Stimulated activated effector memory CD8-positive, alpha-beta T cell treated with anti-CD3 and anti-CD28 coated beads, Interleukin-12 subunit alpha, Interleukin-12 subunit beta, amount 100 ng/mL, for 72 hours (primary cell): ENCODE data around the gene RNF151.
"Not testable (repeated sequence)": the region's sequence is repeated elsewhere in the genome, so short reads cannot be mapped to it uniquely, and the experiment has no call there.

ENCODE experiments used
- ATAC-seq: fragments of 150-1000 bp; cut with Tn5 transposase; 2 replicates; pipeline ENCODE4 v1.10.0; 2021
- DNase-seq, 2 donors: peaks; one replicate each; pipeline ENCODE4 v3.0.0; 2021 to 2022; ENCODE audit warnings: low spot score in 2 of 2
- H3K27ac Mint-ChIP-seq: one replicate; pipeline ENCODE4 v1.8.0; 2022; ENCODE audit warnings: mild to moderate bottlenecking, mixed read lengths
- H3K36me3 Mint-ChIP-seq: one replicate; pipeline ENCODE4 v1.8.0; 2022; ENCODE audit warnings: mild to moderate bottlenecking, mixed read lengths
- H3K4me1 Mint-ChIP-seq: one replicate; pipeline ENCODE4 v1.8.0; 2022; ENCODE audit warnings: mixed read lengths
- H3K4me3 Mint-ChIP-seq: one replicate; pipeline ENCODE4 v1.8.0; 2022; ENCODE audit warnings: mild to moderate bottlenecking, mixed read lengths
- H3K9me3 Mint-ChIP-seq: one replicate; pipeline ENCODE4 v1.8.0; 2022; ENCODE audit warnings: mixed read lengths

The RNF151 gene

GRCh38 chr16:1945559-1946391 is 20.9 kb upstream of the RNF151 start:
- Mint-ChIP-seq H3K27ac (no peak overlapping the region), H3K4me3 (no peak overlapping the region), H3K36me3 (peaks cover 12% of the 10 kb centered on the region), H3K9me3 (no peaks in the 10 kb centered on the region), H3K4me1 (peaks cover 22% of the 10 kb centered on the region)
- ATAC-seq (no peak), DNase-seq (no peak)

DNA sequence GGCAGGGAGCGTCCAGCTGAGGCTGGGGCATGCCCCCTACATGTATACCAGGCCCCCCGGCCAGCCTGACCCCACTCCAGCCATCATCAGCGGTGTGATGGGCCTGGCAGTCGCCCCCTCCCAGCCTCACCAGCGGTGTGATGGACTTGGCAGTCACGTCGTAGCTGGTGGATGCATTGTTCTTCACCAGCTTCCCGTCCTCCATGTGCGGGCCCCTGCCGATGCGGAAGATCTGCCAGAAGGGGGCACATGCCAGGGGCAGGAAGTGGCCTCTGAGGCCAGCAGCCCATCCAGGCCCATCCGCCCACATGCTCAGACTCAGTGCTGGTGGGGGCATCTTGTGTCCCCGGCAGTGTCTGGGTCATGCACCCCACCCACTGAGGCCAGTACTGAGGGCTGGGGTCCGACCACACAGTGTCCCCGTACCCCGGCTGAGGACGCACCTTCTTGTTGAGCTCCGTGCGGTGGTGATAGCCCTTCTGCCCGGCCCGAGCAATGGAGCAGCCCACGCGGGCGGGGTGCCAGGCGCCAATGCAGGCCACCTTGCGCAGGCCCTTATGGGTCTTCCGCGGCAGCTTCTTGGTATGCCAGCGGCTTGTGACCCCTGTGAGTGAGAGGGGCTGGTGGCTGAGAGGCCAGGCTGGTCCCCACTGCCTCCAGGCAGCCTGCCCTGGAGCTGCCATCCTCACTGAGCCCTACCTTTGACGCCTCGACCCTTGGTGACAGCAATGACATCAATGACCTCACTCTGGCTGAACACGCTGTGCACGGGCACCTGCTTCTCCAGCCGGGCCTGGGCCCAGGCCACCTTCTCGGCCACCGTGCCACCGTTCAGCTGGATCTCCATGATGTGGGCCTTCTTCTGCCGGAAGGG is 19.9 kb upstream of the RNF151 start:
- no peak overlapping the region for H3K27ac Mint-ChIP-seq
- H3K4me1 Mint-ChIP-seq: peaks cover 17% of the 10 kb centered on the region
- ATAC-seq (no peak), DNase-seq (no peak)
- H3K36me3 Mint-ChIP-seq: peaks cover 7% of the 10 kb centered on the region
- no peak overlapping the region for H3K4me3 Mint-ChIP-seq
- no peaks in the 10 kb centered on the region for H3K9me3 Mint-ChIP-seq

GRCh38 chr16:1947369-1947670 is 19.3 kb upstream of the RNF151 start:
- no peak overlapping the region for H3K27ac Mint-ChIP-seq

GRCh38 chr16:1949507-1949906 is 17.1 kb upstream of the RNF151 start:
- H3K4me3 Mint-ChIP-seq: no peak overlapping the region
- DNase-seq (no peak), ATAC-seq (no peak)
- H3K4me1 Mint-ChIP-seq: peaks cover 11% of the 10 kb centered on the region
- H3K36me3 Mint-ChIP-seq: peaks cover 3% of the 10 kb centered on the region
- H3K27ac Mint-ChIP-seq: no peak overlapping the region
- no peaks in the 10 kb centered on the region for H3K9me3 Mint-ChIP-seq

More at GRCh38 chr16:1947369-1947670, 19.3 kb upstream of the RNF151 start:
- peaks cover 6% of the 10 kb centered on the region for H3K36me3 Mint-ChIP-seq
- no peaks in the 10 kb centered on the region for H3K9me3 Mint-ChIP-seq
- H3K4me3 Mint-ChIP-seq: no peak overlapping the region
- no peak for ATAC-seq
- DNase-seq: no peak
- H3K4me1 Mint-ChIP-seq: peaks cover 12% of the 10 kb centered on the region

DNA sequence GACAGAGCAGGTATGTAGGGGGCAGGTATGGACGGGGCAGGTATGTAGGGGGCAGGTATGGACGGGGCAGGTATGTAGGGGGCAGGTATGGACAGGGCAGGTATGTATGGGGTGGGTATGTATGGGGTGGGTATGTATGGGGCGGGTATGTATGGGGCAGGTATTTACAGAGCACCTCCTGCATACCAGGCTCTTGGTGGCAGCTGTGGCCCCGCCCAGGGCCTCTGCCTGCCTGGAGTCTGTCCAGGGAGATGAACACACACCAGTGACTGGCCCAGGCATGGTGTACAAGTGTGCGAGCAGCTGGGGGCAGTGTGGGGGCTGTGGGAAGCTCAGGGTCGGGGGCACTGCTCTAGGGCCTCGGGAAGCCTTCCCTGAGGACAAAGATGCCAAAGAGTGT is 16.6 kb upstream of the RNF151 start:
- H3K4me3 Mint-ChIP-seq: no peak overlapping the region
- H3K36me3 Mint-ChIP-seq: no peaks in the 10 kb centered on the region
- ATAC-seq (no peak), DNase-seq (no peak)
- H3K4me1 Mint-ChIP-seq: peaks cover 7% of the 10 kb centered on the region
- H3K9me3 Mint-ChIP-seq: no peaks in the 10 kb centered on the region
- H3K27ac Mint-ChIP-seq: no peak overlapping the region

DNA sequence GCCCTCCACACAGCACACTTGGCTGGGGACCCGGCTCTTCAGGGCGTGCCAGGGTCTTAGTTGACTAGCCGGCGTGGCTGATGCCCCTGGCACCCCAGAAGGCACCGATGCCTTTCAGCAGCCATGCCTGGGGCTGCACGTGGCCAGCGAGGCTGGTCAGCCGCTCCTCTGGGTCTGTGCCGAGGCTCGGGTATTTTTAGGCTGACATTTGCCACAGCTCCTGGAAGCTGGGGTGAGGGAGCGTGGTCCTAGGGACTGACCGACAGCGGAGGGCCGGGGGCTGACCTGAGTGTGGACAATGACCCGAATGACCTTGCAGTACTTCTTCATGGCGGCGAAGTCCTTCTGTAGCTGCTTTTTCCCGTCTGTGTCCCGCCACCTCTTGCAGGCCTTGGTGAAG is 16.1 kb upstream of the RNF151 start:
- no peak overlapping the region for H3K27ac Mint-ChIP-seq
- no peaks in the 10 kb centered on the region for H3K36me3 Mint-ChIP-seq
- H3K9me3 Mint-ChIP-seq: no peaks in the 10 kb centered on the region
- ATAC-seq (no peak), DNase-seq (no peak)
- H3K4me3 Mint-ChIP-seq: no peak overlapping the region
- peaks cover 7% of the 10 kb centered on the region for H3K4me1 Mint-ChIP-seq

DNA sequence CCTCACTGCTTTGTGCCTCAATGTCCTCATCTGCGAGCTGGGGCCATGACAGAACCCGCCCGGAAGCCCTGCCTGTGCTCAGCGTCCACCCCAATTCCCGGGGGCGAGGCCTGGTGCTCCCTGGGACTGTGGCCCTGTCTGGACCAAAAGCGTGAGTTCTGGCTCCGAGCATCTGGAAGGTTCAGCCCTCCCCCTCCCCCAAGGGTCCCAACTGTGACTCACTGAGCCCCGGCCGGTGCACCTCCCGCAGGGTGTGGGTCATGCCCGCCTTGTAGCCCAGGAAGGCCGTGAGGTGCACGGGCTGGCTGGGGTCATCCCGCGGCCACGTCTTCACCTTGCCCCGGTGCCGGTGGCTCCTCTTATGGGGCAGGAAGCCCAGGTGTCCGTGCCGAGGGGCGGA is 12.9 kb upstream of the RNF151 start:
- no peak overlapping the region for H3K27ac Mint-ChIP-seq
- ATAC-seq (no peak), DNase-seq (no peak)
- no peaks in the 10 kb centered on the region for H3K9me3 Mint-ChIP-seq
- no peak overlapping the region for H3K4me3 Mint-ChIP-seq
- H3K36me3 Mint-ChIP-seq: no peaks in the 10 kb centered on the region
- H3K4me1 Mint-ChIP-seq: peaks cover 7% of the 10 kb centered on the region

GRCh38 chr16:1957434-1958142 is 9.1 kb upstream of the RNF151 start:
- not testable (repeated sequence) for ATAC-seq

DNA sequence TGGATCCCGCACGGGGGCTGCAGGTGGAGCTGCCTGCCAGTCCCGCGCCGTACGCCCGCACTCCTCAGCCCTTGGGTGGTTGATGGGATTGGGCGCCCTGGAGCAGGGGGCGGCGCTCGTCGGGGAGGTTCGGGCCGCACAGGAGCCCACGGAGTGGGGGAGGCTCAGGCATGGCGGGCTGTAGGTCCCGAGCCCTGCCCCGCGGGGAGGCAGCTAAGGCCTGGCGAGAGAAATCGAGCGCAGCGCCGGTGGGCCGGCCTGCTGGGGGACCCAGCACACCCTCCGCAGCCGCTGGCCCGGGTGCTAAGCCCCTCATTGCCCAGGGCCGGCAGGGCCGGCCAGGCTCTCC is 8.5 kb upstream of the RNF151 start:
- Mint-ChIP-seq H3K36me3 (peaks cover 33% of the 10 kb centered on the region), H3K4me1 (peaks cover 38% of the 10 kb centered on the region)
- ATAC-seq, H3K9me3 Mint-ChIP-seq, DNase-seq, H3K4me3 Mint-ChIP-seq, H3K27ac Mint-ChIP-seq: not testable (repeated sequence)

More at GRCh38 chr16:1957434-1958142, 9.1 kb upstream of the RNF151 start:
- H3K4me1 Mint-ChIP-seq: peaks cover 36% of the 10 kb centered on the region
- peaks cover 28% of the 10 kb centered on the region for H3K36me3 Mint-ChIP-seq
- not testable (repeated sequence) for DNase-seq, H3K27ac Mint-ChIP-seq, H3K4me3 Mint-ChIP-seq, H3K9me3 Mint-ChIP-seq

DNA sequence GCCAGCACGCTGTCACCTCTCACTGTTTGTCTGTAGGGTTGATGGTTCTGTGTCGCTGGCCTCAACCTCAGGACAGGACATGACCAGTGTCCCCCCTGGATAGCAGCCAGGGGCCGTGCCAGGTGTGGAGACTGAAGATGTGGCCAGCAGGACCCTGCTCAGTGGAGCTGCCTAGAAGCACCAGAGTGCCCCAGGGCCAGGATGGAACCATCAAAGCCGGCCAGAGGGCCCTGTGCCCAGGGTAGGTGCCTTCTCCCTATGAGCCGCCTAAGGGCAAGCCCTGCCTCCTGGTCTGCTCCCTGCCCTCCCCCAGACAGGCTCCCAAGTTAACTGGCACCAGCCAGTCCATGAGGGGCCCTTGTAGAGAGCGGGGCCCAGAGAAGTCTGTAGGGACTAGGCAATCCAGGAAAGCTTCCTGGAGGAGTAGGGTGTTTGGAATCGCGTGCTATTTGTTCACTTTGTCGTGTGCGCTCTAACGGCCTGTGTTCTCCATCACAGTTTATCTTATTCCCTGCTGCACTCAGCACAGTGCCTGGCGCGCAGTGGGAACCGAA is 7.9 kb upstream of the RNF151 start:
- peak in 1 of 2 donors; percentile 62 for DNase-seq
- H3K4me3 Mint-ChIP-seq: peak overlapping the region; percentile 82
- peaks cover 40% of the 10 kb centered on the region for H3K36me3 Mint-ChIP-seq
- H3K9me3 Mint-ChIP-seq: no peaks in the 10 kb centered on the region
- H3K27ac Mint-ChIP-seq: peak overlapping the region; percentile 94
- ATAC-seq: no peak
- peaks cover 45% of the 10 kb centered on the region for H3K4me1 Mint-ChIP-seq

DNA sequence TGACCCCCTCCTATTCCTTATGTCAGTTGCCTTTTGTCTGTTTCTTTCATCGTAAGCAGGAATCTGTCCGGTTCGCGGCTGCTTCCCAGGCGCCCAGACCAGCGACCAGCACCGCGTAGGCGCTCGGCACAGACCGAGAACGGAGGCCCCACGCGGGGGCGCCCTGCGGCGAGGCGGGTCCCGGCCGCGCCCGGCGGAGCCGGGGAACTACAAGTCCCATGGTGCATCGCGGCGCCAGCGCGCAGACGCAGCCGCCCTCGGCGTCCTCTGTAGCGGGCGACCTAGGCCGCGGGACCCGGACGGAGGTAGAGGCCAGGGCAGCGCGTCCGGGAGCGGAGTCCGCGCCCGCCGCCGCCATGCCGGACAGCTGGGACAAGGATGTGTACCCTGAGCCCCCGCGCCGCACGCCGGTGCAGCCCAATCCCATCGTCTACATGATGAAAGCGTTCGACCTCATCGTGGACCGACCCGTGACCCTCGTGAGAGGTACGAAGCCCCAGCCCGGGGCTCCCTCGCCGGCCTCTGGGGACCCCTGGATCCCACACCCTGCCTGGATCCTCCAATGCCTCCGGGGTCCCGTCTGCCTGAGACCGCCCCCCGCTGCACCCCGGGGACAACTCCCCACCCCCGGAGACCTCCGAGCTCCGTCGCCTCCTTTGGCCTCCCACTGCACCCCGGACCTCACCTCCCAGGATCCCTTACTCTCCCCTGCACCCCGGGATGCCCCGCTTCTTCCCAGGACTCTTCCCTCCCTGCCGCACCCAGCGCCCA is 7.2 kb upstream of the RNF151 start, which contains the start of gene NDUFB10:
TSS of gene NDUFB10 (plus strand) at position 270 of the 771 bp plus-strand sequence. CDS start at position 357, 87 bp downstream.
- peak; percentile 84 for ATAC-seq
- peak; percentile 95 to 96 for DNase-seq
- Mint-ChIP-seq H3K36me3 (peaks cover 47% of the 10 kb centered on the region), H3K27ac (peak within 1 kb of the TSS; percentile 94), H3K9me3 (no peaks in the 10 kb centered on the region), H3K4me1 (peaks cover 50% of the 10 kb centered on the region), H3K4me3 (peak within 1 kb of the TSS; percentile 82)

DNA sequence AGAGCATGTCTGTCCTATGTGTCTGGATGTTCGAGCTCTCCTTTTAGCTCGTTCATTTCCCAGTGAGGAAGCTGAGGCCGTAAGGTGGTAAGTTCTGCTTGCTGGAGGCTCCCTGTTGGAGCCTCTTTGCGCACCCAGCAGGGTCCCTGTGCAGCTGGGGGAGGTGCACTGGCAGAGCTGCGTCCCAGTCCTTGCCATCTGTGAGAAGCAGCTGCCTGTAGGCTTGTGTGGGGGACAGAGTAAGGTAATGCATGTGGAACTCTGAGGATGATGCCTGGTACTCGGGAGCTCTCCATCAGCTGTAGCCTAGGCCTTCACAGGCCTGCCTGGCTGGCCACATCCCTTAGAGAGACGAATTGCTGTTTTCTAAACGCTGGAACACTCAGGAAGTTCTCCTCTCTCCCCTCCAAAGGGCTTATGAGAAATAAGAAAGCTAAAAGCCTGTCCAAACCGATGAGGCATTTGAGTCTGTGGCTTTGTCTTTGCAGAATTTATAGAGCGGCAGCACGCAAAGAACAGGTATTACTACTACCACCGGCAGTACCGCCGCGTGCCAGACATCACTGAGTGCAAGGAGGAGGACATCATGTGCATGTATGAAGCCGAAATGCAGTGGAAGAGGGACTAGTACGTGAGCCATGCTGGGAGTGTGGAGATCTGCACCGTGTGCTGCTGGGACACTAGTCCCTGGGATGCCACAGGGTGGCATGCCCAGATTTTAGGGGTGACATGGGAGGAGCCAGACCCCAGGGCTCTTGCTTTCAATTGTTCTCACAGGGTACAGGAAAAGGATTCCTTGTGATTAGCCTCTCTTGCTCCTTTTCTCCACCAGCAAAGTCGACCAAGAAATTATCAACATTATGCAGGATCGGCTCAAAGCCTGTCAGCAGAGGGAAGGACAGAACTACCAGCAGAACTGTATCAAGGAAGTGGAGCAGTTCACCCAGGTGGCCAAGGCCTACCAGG is 5.7 kb upstream of the RNF151 start:
- Mint-ChIP-seq H3K36me3 (peaks cover 62% of the 10 kb centered on the region), H3K4me1 (peaks cover 57% of the 10 kb centered on the region)

DNA sequence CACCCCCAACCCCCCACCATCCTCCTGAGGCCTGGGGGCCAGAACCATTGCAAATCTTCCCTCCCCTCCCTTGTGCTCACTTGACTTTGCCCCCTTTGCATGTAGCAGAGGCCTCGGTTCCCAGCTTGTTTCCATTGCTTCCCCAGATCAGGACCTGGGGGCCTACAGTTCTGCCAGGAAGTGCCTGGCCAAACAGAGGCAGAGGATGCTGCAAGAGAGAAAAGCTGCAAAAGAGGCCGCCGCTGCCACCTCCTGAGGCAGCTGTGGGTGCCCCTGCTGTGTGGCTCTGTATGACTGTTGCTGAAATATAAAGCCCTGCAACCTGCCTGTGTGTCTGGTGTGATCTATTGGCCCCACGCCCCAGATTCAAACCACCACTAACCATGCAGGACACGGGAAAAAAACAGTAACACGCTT is 5.0 kb upstream of the RNF151 start:
- peak overlapping the region; percentile 94 for H3K27ac Mint-ChIP-seq

More for the DNA sequence above, 5.7 kb upstream of the RNF151 start:
- DNase-seq (peak in 1 of 2 donors; percentile 75), ATAC-seq (peak; percentile 0)
- H3K9me3 Mint-ChIP-seq: no peaks in the 10 kb centered on the region
- H3K4me3 Mint-ChIP-seq: peak overlapping the region; percentile 82
- peak overlapping the region; percentile 94 for H3K27ac Mint-ChIP-seq

More for the DNA sequence above, 5.0 kb upstream of the RNF151 start:
- Mint-ChIP-seq H3K36me3 (peaks cover 63% of the 10 kb centered on the region), H3K4me1 (peaks cover 57% of the 10 kb centered on the region), H3K9me3 (no peaks in the 10 kb centered on the region), H3K4me3 (peak overlapping the region; percentile 82)
- no peak for DNase-seq
- ATAC-seq: no peak
